ENCODE results near the gene FARS2.

Gene FARS2

DNA sequence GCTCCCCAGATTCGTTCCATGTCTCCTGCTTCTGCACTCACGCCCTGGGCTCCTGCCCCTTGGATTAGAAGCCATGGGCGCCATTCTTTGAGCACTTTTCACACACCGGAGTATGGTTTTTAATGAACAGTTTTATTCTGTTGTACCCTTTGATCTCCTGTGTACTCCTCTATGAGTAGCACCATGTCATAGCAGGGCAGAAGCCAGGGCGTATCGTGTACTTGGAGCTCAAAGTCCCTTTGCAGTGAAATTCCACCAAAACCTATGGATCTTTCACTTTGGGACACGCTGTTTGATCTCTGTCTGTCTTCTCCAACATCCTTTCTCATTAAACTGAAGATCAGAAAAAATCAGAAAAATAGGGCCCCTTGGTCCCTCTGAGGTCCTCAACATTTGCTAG, 470.1 kb downstream of the FARS2 start:
- no peak for DNase-seq (ENCODE audit: low read depth)

DNA sequence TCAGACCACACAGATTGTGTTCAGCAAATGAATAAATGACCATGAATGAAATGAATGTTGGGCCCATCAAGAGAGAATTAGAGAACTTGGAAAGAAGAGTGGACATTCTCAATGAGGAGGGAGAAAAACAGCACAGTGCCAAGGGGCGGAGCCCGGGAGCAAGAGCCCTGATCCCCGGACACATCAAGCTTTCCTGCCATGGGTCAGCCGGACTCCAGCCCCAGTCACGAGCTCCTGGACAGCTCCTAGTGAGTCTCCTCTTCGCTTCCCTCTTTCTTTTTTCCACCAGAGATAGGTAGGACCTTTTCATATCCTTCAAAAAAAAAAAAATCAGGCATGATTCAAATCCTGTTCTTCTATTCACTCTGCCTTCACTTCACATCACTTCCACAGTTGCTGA, 471.2 kb downstream of the FARS2 start:
- no peak for DNase-seq (ENCODE audit: low read depth)

- no peak for DNase-seq (ENCODE audit: low read depth)
Observed at GRCh38 chr6:5736016-5736738, 474.9 kb downstream of the FARS2 start.

DNA sequence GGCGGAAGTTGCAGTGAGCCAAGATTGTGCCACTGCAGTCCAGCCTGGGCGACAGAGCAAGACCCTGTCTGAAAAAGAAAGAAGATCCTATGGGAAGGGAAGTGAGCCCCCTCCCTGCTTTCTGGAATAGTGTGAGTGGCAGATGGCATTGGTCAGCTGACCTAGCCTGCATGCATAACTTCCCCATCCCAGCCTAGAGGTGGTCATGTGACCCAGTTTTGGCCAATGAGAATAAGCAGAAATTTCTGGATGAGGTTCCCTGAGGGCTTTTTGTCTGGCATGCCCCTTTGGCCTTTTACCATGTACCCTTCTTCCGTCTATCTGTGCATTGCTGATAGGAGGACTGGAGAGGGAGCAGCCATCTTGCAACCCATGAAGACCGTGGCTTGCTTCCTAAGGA, 476.1 kb downstream of the FARS2 start:
- DNase-seq (ENCODE audit: low read depth) = no peak

GRCh38 chr6:5738211-5738610, 476.9 kb downstream of the FARS2 start:
- no peak for DNase-seq (ENCODE audit: low read depth)

GRCh38 chr6:5744497-5744896, 483.2 kb downstream of the FARS2 start:
- DNase-seq (ENCODE audit: low read depth) = no peak

- no peak for DNase-seq (ENCODE audit: low read depth)
Observed at GRCh38 chr6:5745081-5745480, 483.8 kb downstream of the FARS2 start.

DNA sequence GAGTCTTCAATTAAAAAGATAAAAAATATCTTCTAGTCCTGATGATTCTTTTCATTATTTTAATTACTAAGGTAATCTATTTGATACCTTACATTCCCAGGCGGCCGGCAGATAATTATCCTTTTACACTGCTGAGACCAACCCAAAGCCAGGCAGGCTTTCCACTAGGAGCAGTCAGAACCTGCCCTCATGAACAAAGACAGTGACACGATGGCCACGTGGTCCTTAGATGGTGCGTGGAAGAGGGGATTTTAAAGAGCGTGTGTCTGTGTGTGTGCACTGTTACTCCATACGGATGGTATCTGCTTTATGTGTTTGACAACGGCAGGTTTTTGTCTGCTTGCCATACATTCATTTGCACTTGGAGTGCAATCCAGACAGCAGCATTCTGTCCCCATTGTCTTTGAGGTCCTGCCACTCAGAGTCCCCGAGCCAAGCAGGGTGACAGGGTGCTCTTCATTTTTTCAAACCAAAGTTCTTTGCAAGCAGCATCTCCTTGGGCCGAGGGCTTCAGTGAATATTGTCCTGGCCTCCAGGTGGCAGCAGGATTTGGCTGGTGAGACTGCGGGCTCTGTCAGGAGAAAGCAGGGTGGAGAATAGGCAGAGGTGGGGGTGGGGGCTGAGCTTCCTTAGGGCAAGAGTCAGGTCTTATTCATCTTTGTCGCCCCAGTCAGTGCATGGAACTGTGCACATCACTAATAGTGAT, 484.9 kb downstream of the FARS2 start:
- DNase-seq (ENCODE audit: low read depth) = no peak

DNA sequence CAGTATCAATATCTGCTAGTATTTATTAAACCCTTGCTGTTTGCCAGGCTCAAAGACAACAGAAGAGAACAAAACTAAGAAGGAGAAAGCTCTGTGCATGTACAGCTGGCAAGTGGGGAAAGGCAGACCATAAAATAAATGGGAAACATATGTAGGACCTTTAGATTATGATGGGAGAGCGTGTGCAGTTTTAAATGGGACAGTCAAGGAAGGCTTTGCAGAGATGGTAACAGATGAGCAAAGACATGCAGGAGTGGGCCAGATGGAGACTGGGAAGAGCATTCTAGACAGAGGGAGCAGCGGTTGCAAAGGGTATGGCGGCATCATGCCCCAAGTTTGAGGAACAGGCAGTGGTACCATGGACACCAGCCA, 485.4 kb downstream of the FARS2 start:
- no peak for DNase-seq (ENCODE audit: low read depth)

GRCh38 chr6:5747379-5747778, 486.1 kb downstream of the FARS2 start:
- DNase-seq (ENCODE audit: low read depth) = no peak

- DNase-seq (ENCODE audit: low read depth) = no peak
Observed at GRCh38 chr6:5749016-5749650, 487.8 kb downstream of the FARS2 start.

GRCh38 chr6:5749651-5750215, 488.4 kb downstream of the FARS2 start:
- no peak for DNase-seq (ENCODE audit: low read depth)

DNA sequence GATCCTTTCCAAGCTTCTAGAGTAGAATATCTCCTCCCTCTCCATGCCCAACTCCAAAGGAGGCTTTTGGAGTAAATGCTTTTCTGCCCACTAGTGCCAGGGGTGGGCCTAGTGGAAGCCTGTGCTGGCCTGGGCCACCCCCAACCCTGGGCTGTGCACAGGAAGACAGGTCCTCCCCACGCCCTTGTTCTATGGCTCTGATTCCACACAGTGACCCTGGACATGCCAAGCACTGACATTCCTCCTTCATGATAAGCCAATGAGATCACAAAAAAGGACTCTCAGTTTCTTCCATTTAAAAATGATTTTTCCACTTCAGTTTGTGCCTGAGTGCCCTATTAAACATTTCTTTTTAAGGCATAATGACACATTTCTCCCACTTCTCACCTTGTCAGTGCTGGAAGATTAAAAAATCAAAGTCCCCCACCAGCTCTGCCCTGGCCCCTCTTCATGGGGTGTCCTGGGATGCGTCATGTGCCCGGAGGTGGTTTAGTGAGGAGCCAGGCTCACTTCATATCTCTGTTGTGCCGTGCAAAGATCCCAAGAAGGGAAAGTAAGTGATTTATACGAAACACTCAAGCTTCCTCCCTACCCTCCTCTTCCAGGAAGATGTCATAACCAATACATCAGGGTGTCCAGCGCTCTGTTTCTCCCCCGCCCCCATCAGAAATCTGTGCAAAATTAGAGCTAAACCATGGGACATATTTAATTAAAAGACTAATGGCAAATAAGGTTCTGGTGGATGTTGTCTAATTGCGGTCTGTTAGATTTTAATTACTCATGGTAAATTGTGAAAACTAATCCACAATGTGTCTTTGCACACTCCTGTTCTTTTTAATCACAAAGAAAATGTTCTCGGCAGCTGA, 490.4 kb downstream of the FARS2 start:
- DNase-seq (ENCODE audit: low read depth) = no peak

GRCh38 chr6:5752391-5752680, 491.0 kb downstream of the FARS2 start:
- DNase-seq (ENCODE audit: low read depth) = peak; percentile 68

DNA sequence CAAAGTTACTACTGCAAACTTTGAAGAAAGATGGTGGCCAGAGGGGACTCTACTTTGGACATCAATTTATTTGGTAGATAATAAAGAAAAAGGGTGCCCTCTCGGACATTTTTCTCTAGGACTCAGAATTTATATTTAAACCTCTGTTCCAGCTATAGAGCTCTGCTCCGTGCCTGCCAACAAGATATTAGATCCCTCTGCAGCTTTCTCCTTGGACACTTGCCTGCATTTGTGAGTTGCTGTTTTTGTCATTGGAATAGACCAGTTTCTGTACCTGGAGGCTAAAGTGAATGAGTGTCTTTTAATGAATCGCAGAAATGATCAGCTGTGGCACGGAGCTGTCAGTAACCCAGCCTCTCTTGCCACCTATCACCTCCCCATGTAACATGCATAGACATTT, 491.9 kb downstream of the FARS2 start:
- DNase-seq (ENCODE audit: low read depth) = no peak

DNA sequence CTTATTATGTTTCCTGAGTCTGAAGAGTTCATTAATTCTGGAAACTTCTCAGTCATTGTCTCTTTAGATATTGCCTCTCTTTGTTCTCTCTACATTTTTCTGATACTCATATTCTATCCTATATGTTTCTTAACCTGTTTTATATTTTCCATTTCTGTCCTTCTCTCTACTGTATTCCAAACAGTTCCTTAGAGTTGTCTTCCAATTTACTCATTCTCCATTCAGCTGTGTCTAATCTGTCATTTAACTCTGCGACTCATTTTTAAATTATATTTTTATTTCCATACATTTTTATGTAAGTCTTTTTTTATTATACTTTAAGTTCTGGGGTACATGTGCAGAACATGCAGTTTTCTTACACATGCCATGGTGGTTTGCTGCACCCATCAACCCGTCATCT, 493.6 kb downstream of the FARS2 start:
- DNase-seq (ENCODE audit: low read depth) = no peak

- DNase-seq (ENCODE audit: low read depth) = no peak
Observed at GRCh38 chr6:5759571-5759970, 498.3 kb downstream of the FARS2 start.

DNA sequence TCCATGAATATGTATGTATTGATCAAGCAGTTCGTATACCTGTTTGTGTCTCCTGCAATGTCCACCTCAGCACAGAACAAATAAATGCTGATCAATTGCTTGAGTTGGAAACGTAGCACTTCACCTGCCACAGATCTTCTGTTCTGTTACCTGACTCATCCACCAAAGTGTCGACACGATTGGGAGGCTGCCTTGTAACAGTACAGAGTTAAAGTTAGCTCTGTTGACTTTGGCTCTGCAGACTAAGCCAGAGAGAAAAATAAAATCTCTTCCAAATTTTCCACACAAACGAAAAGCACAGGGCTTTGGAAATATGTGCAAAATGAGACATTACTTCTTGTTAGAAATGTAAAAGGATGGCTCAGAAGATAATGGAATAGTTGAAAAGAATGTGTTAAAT, 500.1 kb downstream of the FARS2 start:
- no peak for DNase-seq (ENCODE audit: low read depth)

GRCh38 chr6:5762561-5762968, 501.3 kb downstream of the FARS2 start:
- DNase-seq (ENCODE audit: low read depth) = no peak

GRCh38 chr6:5763407-5763806, 502.1 kb downstream of the FARS2 start:
- DNase-seq (ENCODE audit: low read depth) = no peak

- DNase-seq (ENCODE audit: low read depth) = no peak
Observed at GRCh38 chr6:5763871-5764270, 502.6 kb downstream of the FARS2 start.

DNA sequence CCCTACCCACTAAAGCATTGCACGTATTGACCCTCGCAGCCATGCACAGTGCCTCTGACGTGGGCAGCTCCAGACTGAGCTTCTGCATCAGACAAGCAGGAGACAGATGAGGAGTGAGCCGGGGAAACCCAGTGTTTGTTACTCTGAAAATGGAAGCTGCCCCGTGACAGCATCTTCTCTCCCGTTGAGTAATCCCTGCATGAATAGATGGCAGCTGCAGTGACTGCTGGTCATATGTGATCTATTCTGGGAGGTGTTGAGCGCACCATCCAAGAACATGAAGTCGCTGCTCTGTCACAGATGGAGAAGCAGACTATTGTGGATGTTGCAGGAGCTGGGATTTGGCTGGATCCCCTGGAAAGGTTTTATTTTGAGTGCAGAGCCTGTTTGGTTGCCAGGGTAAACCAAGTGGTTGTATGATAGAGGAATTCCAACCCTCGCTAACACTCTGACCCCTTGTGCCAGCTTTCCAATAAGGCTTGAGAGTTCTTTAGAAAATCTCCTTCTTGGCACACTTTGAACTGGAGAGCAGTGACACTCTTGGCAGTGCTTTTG, 503.2 kb downstream of the FARS2 start:
- peak; percentile 41 for DNase-seq (ENCODE audit: low read depth)
